CD14-positive monocyte (primary cell): ENCODE results near the gene TMEM30A. TPM values are rescaled to one million over a fixed set of nuclear protein-coding genes. Genes with fewer than 3 reads are reported as not detected.

Experiments used
- DNase-seq, 3 donors: peaks; one replicate each; pipeline ENCODE4 v3.0.0-alpha.2; 2011 to 2022
- H2AFZ ChIP-seq: 2 replicates; pipeline ENCODE4 v1.6.0; 2012; ENCODE audit warnings: mild to moderate bottlenecking, low read depth, low read length, inconsistent platforms; ENCODE audit not compliant: insufficient read depth, poor library complexity, severe bottlenecking
- H3K27ac ChIP-seq, 2 donors: 1 replicate in 1 of 2; 2 replicates in 1 of 2; pipeline ENCODE4 v1.5.1; 2012 to 2013; ENCODE audit warnings: low read length in 2 of 2, control low read depth in 1 of 2, inconsistent platforms in 1 of 2, low read depth in 1 of 2, mild to moderate bottlenecking in 1 of 2
- H3K27me3 ChIP-seq, 2 donors: one replicate each; pipeline versions ENCODE4 v1.6.0 to v1.6.1; 2011 to 2013; ENCODE audit warnings: low read length in 2 of 2; ENCODE audit not compliant: control insufficient read depth in 2 of 2, insufficient read depth in 2 of 2
- H3K36me3 ChIP-seq, 2 donors: replicated peaks in 1 of 2; 1 replicate in 1 of 2; 2 replicates in 1 of 2; pipeline versions ENCODE4 v1.5.1 to v1.6.1; 2012 to 2013; ENCODE audit warnings: low read length in 2 of 2, control low read depth in 1 of 2, inconsistent platforms in 1 of 2, mild to moderate bottlenecking in 1 of 2; ENCODE audit not compliant: insufficient read depth in 2 of 2, control insufficient read depth in 1 of 2
- H3K4me1 ChIP-seq, 2 donors: 1 replicate in 1 of 2; 2 replicates in 1 of 2; pipeline versions ENCODE4 v1.5.1 to v1.6.1; 2012 to 2013; ENCODE audit warnings: low read length in 2 of 2, control low read depth in 1 of 2, inconsistent platforms in 1 of 2, mild to moderate bottlenecking in 1 of 2, moderate library complexity in 1 of 2; ENCODE audit not compliant: insufficient read depth in 2 of 2, control insufficient read depth in 1 of 2
- H3K4me2 ChIP-seq: replicated peaks from 2 replicates; pipeline ENCODE3; 2012; ENCODE audit warnings: low read length, moderate library complexity, mild to moderate bottlenecking; ENCODE audit not compliant: poor library complexity, severe bottlenecking; ENCODE audit errors: extremely low read depth
- H3K4me3 ChIP-seq, 3 experiments: fragments of 200-600 bp in 1 of 3; sonication (generic) in 1 of 3; replicated peaks in 1 of 3; 1 replicate in 2 of 3; 2 replicates in 1 of 3; pipeline ENCODE4 v1.5.1; 2011 to 2013; ENCODE audit warnings: low read length in 3 of 3, mild to moderate bottlenecking in 3 of 3, control low read depth in 2 of 3, low read depth in 2 of 3, inconsistent platforms in 1 of 3, moderate library complexity in 1 of 3
- H3K79me2 ChIP-seq: 2 replicates; pipeline ENCODE4 v1.6.0; 2012; ENCODE audit warnings: mild to moderate bottlenecking, control low read depth, inconsistent platforms, low read length, moderate library complexity; ENCODE audit not compliant: insufficient read depth
- H3K9ac ChIP-seq: 2 replicates; pipeline ENCODE4 v1.6.0; 2017; ENCODE audit warnings: low read length, mild to moderate bottlenecking; ENCODE audit not compliant: insufficient read depth, poor library complexity, severe bottlenecking
- H3K9me3 ChIP-seq, 2 donors: replicated peaks in 1 of 2; 1 replicate in 1 of 2; 2 replicates in 1 of 2; pipeline versions ENCODE4 v1.5.1 to v1.6.1; 2012 to 2013; ENCODE audit warnings: low read length in 2 of 2, control low read depth in 1 of 2; ENCODE audit not compliant: control insufficient read depth in 1 of 2, insufficient read depth in 1 of 2
- H4K20me1 ChIP-seq: 2 replicates; pipeline ENCODE4 v1.6.0; 2012; ENCODE audit warnings: mild to moderate bottlenecking, low read length, control low read depth, moderate library complexity; ENCODE audit not compliant: insufficient read depth
- H3K27ac Mint-ChIP-seq, 7 donors: one replicate each; pipeline ENCODE4 v1.8.0; 2020; ENCODE audit warnings: mild to moderate bottlenecking in 7 of 7, mixed read lengths in 7 of 7, moderate library complexity in 6 of 7, inconsistent platforms in 2 of 7
- H3K27me3 Mint-ChIP-seq, 3 donors: one replicate each; pipeline ENCODE4 v1.8.0; 2021 to 2022; ENCODE audit warnings: low read depth in 3 of 3, mild to moderate bottlenecking in 3 of 3, mixed read lengths in 3 of 3, moderate library complexity in 3 of 3, inconsistent platforms in 1 of 3
- H3K36me3 Mint-ChIP-seq, 2 donors: one replicate each; pipeline ENCODE4 v1.8.0; 2020; ENCODE audit warnings: mixed read lengths in 2 of 2, inconsistent platforms in 1 of 2, mild to moderate bottlenecking in 1 of 2
- H3K4me1 Mint-ChIP-seq: one replicate; pipeline ENCODE4 v1.8.0; 2020; ENCODE audit warnings: mild to moderate bottlenecking, mixed read lengths
- H3K4me3 Mint-ChIP-seq, 2 donors: one replicate each; pipeline ENCODE4 v1.8.0; 2020; ENCODE audit warnings: mild to moderate bottlenecking in 2 of 2, mixed read lengths in 2 of 2, moderate library complexity in 1 of 2
- H3K9me3 Mint-ChIP-seq, 7 donors: one replicate each; pipeline ENCODE4 v1.8.0; 2020 to 2022; ENCODE audit warnings: mixed read lengths in 7 of 7, mild to moderate bottlenecking in 6 of 7, moderate library complexity in 6 of 7, inconsistent platforms in 2 of 7
- WGBS: methylation state at CpG from one replicate; pipeline ENCODE4 v1.1.5; 2013; ENCODE audit warnings: missing lambda C conversion rate; ENCODE audit not compliant: insufficient coverage; 5-methylcytosine and 5-hydroxymethylcytosine counted together
- intact Hi-C, 2 donors: fragments of 100-400 bp; cut with micrococcal nuclease; formaldehyde crosslinking; loops; one replicate each; pipeline versions ENCODE4 v1.15.0 to v1.15.1; 2023
- polyA plus RNA-seq, 3 donors: library from polyadenylated mRNA; depleted of rRNA in 1 of 3; unstranded in 2 of 3; stranded (reverse) in 1 of 3; fragments of 300-500 nt in 2 of 3; fragments of >200 nt in 1 of 3; fragmentation: Illumina TruSeq in 2 of 3; gene quantifications; 1 replicate in 2 of 3; 2 replicates in 1 of 3; pipeline ENCODE4 v1.2.3, GENCODE V29; 2012 to 2021
- TF ChIP-seq, protein P1 (sequence below): fragments of 200-600 bp; IDR thresholded peaks from one replicate; pipeline ENCODE4 v1.8.0; 2022; ENCODE audit warnings: antibody characterized with exemption, mild to moderate bottlenecking

TMEM30A gene
- polyA plus RNA-seq, 3 donors, result 12.2 to 101 (median 70.6) TPM

DNA sequence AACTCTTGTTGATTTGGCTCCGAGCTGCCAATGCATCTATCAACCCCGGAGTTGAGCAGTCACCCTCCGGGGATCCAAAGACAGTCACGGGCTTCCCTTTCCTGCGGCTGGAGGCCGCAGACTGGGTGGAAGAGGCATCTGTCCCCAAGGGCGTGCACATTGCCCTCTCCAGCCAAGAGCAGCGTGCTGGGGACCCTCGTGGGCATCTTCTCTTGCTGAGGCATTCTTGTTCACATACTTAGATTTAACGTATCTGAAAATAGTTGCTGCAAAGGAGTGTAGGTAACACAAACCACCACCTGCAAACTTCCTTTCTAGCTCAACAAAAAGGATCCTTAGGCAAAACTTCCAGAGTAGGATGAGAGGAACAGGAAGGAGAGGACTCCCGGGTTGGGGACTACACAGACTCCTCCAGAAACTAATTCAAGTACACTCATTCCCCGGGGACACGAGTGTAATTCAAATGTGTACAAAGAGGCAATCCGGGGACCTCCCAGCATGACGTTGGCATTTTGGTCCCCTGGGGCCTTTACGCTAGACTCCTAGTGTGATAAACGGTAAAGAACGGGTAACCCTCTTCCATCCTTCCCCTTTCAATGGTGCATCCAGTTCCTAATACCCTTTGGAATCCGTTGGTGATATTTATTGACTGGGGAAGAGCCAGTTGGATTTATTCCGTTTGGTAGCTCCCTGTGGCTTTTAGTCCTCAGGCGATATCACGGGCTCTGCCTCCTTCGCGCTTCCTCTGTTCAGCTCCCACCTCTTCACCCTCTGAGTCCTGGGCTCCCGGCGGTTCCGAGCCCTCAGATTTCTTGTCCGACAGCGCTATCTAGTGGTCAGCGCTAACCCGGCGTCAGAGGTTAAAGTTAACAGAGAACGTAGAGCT lies 76.1 kb downstream of the TMEM30A start:
- H3K4me2 ChIP-seq, result peak overlapping the region; percentile 61
- WGBS, result 2% methylated on average over 14 of the region's 33 CpGs
- peaks cover 32 to 44% of the 10 kb centered on the region in 2 donors for H3K4me1 ChIP-seq
- H2AFZ ChIP-seq, result peak overlapping the region; percentile 19
- peak; percentile 65 to 72 (median 65) for DNase-seq
- Mint-ChIP-seq H3K9me3 (peaks cover 0 to 24% (median 14%) of the 10 kb centered on the region in 7 donors), H3K27ac (no peak overlapping the region), H3K4me1 (peaks cover 53% of the 10 kb centered on the region), H3K4me3 (peak overlapping the region; percentile 60 to 87), H3K36me3 (peaks cover 0 to 18% of the 10 kb centered on the region in 2 donors), H3K27me3 (peaks cover 57 to 68% (median 66%) of the 10 kb centered on the region in 3 donors)
- no peaks in the 10 kb centered on the region for H3K79me2 ChIP-seq
- peaks cover 49 to 62% of the 10 kb centered on the region in 2 donors for H3K27me3 ChIP-seq
- H3K9me3 ChIP-seq, result peaks cover 0 to 28% of the 10 kb centered on the region in 2 donors
- no peak overlapping the region for H3K27ac ChIP-seq
- H3K4me3 ChIP-seq, result peak overlapping the region in 1 of 3 experiments; percentile 41
- TF ChIP-seq, protein P1, sequence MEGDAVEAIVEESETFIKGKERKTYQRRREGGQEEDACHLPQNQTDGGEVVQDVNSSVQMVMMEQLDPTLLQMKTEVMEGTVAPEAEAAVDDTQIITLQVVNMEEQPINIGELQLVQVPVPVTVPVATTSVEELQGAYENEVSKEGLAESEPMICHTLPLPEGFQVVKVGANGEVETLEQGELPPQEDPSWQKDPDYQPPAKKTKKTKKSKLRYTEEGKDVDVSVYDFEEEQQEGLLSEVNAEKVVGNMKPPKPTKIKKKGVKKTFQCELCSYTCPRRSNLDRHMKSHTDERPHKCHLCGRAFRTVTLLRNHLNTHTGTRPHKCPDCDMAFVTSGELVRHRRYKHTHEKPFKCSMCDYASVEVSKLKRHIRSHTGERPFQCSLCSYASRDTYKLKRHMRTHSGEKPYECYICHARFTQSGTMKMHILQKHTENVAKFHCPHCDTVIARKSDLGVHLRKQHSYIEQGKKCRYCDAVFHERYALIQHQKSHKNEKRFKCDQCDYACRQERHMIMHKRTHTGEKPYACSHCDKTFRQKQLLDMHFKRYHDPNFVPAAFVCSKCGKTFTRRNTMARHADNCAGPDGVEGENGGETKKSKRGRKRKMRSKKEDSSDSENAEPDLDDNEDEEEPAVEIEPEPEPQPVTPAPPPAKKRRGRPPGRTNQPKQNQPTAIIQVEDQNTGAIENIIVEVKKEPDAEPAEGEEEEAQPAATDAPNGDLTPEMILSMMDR, result peak; percentile 86
- H3K9ac ChIP-seq, result no peak overlapping the region
- intact Hi-C loops, result loop anchor here in 1 of 2 donors (2.0 kb wide), 1 partner anchor 1470 kb away; no protein-coding TSS in a partner anchor
- H4K20me1 ChIP-seq, result no peaks in the 10 kb centered on the region
- no peaks in the 10 kb centered on the region for H3K36me3 ChIP-seq

DNA sequence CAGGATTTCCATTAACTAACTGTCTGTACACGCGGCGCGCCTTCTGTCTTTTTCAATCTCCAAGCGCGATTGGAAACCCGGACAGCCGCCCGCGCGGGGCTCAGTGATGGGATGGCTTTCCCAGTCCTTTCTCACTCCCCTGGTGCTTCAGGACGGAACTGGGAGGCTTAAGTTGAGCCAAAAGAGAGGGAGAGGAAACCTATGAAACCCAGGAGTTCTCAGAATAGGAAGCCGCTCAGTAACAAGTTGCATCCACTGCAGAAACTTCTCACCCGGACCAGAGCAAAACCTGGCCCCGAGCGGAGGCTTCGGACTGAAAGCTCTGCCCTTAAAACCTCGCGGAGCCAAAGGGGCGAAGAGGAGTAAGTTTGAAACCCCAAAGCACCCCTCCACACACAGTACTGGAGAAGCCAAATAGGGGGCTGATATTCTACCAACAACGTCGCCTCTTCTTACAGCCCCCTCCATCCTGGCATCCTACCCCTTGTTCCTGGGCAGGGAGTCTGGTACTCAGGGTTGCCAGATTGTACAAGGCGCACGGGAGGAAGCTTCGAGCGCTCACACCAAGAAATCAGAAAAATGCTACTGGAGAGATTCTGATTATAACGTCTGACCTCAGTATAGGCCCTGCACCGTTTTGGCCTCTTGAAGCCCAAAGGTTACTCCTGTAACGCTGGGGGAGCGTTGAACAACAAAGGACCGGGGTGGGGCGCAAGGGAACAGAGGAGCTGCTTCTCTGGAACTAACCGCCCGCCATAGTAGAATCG lies 77.8 kb downstream of the TMEM30A start:
- intact Hi-C loops, result no loop called here
- Histone ChIP-seq H3K79me2 (no peaks in the 10 kb centered on the region), H3K4me1 (peaks cover 32 to 44% of the 10 kb centered on the region in 2 donors), H3K27ac (no peak overlapping the region), H2AFZ (peak overlapping the region; percentile 55), H3K9me3 (peaks cover 0 to 40% of the 10 kb centered on the region in 2 donors), H3K9ac (no peak overlapping the region), H3K4me3 (peak overlapping the region in 1 of 3 experiments; percentile 25), H3K27me3 (peaks cover 67 to 80% of the 10 kb centered on the region in 2 donors), H3K36me3 (no peaks in the 10 kb centered on the region), H4K20me1 (no peaks in the 10 kb centered on the region), H3K4me2 (peak overlapping the region; percentile 41)
- Mint-ChIP-seq H3K27me3 (peaks cover 74 to 84% (median 83%) of the 10 kb centered on the region in 3 donors), H3K4me3 (peak overlapping the region; percentile 45 to 87), H3K4me1 (peaks cover 56% of the 10 kb centered on the region), H3K27ac (peak overlapping the region in 1 of 7 donors; percentile 81), H3K9me3 (peaks cover 0 to 27% (median 17%) of the 10 kb centered on the region in 7 donors), H3K36me3 (peaks cover 0 to 18% of the 10 kb centered on the region in 2 donors)
- DNase-seq, result no peak
- 3% methylated on average over 24 of the region's 35 CpGs for WGBS
- TF ChIP-seq, protein P1, result no peak
